ENCODE data around the gene ADAMTS7. TPM values are rescaled to one million over a fixed set of nuclear protein-coding genes. Genes with fewer than 3 reads are reported as not detected.
"Not testable (repeated sequence)": the region's sequence is repeated elsewhere in the genome, so short reads cannot be mapped to it uniquely, and the experiment has no call there.

Gene ADAMTS7
- total RNA-seq, 1 donor from 2014 or later = 9.1 TPM

DNA sequence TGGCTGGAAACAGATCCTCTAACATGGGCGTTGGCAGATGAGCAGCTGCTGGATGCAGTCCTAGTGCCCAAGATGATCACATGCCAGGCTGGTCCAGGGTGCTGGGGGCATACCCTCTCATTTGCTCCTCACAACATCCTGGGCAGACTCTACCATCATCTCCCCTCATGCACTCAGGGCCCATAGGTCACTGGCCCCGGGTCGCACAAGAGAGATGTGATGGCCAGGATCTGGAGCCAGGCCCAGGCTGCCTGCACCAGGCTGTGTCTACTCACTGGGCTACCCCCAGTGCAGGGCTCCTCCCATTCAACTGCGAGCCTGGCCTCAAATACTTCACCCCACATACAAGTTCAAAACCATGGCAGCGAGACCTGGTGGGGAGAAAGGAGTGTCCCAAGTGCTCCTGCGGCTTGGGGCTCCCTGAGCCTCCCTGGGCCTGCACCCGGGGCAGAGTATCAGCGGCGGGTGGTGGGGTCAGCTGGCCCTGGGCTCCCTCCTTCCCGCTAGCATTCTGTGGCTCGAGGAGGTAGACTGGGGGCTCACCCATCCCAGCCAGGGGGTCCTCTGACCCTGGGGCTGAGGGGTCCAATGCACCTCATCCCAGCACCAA, 32.0 kb downstream of the ADAMTS7 start:
- H3K9me3 ChIP-seq; H3K27me3 ChIP-seq; intact Hi-C loops (cut with DNase I); ATAC-seq; H3K27ac ChIP-seq; DNase-seq; H3K36me3 ChIP-seq; H3K4me1 ChIP-seq; H3K4me3 ChIP-seq: not testable (repeated sequence)

DNA sequence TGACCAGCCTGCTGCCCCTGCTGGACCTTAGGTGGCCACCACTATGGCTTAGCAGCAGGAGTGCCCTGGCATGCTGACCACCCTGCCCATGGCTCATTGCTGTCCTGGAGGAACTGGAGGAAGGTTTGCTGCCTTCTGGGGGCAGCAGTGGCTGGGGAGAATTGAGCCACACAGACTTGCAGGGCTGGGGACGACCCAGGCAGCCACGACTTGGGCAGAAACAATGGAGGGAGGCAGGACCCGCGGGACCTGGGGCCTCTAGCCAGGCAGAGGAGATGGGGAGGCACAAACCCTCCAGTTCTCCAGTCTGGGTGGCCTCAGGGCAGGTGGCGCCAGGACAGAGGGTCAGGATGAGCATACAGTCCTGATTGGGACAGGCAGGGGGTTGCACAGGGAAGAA, 32.8 kb downstream of the ADAMTS7 start:
- TF ChIP-seq, protein P1, sequence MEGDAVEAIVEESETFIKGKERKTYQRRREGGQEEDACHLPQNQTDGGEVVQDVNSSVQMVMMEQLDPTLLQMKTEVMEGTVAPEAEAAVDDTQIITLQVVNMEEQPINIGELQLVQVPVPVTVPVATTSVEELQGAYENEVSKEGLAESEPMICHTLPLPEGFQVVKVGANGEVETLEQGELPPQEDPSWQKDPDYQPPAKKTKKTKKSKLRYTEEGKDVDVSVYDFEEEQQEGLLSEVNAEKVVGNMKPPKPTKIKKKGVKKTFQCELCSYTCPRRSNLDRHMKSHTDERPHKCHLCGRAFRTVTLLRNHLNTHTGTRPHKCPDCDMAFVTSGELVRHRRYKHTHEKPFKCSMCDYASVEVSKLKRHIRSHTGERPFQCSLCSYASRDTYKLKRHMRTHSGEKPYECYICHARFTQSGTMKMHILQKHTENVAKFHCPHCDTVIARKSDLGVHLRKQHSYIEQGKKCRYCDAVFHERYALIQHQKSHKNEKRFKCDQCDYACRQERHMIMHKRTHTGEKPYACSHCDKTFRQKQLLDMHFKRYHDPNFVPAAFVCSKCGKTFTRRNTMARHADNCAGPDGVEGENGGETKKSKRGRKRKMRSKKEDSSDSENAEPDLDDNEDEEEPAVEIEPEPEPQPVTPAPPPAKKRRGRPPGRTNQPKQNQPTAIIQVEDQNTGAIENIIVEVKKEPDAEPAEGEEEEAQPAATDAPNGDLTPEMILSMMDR (IDR thresholded peaks at IDR 0.05) = no peak
- no peaks in the 10 kb centered on the region for H3K36me3 ChIP-seq
- intact Hi-C loops (cut with DNase I) = no loop called here
- H3K27me3 ChIP-seq = no peaks in the 10 kb centered on the region
- DNase-seq (no peak), ATAC-seq (no peak)
- no peaks in the 10 kb centered on the region for H3K9me3 ChIP-seq
- H3K4me3 ChIP-seq = no peak overlapping the region
- peak overlapping the region; percentile 24 for H3K27ac ChIP-seq
- H3K4me1 ChIP-seq = peaks cover 8% of the 10 kb centered on the region

DNA sequence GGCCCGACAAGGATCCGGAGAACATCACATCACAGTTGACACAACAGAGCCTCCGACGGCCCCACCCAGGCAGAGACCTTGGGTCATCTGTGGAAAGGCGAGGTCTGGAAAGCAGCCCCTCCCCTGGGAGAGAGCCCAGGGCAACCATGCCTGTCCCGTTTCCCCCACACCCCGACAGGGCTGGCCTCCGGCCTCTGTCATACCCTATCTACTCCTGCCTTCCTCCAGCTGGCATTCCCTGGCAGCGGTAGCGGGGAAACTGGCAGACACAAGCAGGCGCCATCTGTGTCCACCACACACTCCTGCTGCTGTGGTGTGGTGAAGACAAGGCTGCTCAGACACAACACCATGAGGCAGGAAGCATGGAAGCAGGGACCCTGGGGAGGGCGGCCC, 33.3 kb downstream of the ADAMTS7 start:
- intact Hi-C loops (cut with DNase I); DNase-seq; H3K4me1 ChIP-seq; H3K9me3 ChIP-seq; H3K36me3 ChIP-seq; H3K4me3 ChIP-seq; H3K27me3 ChIP-seq: not testable (repeated sequence)
- peak; percentile 37 for ATAC-seq
- H3K27ac ChIP-seq = peak overlapping the region; percentile 24

DNA sequence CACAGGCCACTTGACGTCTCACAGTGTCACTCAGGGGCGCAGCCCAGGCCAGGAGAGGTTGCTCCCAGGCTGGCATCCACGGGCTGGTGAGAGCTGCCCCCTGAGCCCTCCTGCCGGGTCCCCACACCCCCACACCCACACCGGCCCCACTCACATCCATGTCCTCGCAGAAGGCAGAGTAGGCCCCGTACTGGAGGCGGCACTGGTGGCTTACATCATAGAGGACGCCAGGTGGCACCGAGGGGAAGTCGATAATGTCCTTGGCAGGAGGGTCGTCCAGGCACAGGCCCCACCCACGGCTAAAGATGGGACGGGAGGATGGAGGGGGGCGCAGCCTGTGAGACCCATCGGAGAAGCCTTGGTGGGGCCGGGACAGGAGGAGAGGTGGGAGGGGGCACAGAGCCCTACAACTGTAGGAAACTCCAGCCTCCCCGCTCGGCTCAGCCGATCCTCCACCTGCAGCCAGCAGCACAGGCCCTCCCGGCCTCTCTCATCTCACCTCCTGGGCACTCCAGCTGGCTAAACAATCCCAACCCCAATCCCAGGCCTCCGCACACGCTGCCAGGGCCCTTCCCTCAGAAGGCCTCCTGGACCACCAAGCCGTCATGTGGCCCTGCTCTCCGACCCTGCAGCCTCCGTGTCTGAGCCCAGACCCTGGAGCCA, 33.8 kb downstream of the ADAMTS7 start:
- H3K4me3 ChIP-seq; H3K36me3 ChIP-seq; H3K4me1 ChIP-seq; DNase-seq; ATAC-seq; intact Hi-C loops (cut with DNase I); H3K27me3 ChIP-seq; H3K9me3 ChIP-seq; H3K27ac ChIP-seq: not testable (repeated sequence)

DNA sequence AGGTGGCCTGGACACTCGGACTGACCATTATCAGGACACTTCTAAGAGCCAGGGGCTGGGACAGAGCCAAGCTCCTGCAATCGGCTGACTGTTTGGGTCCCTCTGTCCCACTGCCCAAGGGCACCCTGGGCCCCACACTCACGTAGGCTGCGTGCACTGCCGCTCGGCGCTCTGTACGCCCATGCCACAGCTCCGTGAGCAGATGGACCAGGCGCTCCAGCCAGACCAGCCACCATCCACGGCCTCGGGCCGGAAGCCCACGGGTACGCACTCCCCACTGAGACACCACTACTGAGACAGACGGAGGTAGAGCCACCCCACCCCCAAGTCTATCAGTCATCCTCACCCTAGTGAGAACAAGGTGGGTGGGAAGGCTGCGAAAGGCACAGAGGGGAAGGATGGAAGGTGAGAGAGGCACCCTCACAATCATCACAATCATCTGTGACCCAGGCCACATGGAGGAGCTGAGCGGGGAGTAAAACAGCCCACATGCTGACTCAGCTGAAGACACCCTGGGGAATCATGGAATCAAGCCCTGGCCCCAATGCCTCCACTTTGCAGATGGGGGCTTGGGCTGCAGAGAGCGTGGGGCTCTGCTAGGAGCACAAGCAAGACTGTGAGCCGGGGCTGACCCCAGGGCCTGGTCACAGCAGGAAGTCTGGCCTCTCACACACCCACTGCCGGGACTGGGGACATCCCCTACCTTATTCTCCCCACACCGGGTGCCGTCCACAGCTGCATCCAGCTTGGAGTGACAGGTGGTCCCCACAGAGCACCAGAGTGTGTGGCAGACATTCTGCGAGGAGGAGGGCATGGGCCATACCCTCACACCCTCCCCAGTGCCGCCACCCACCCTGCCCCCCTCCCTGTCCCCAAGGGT, 35.0 kb downstream of the ADAMTS7 start:
- H3K9me3 ChIP-seq; ATAC-seq; H3K36me3 ChIP-seq; H3K27me3 ChIP-seq; H3K4me1 ChIP-seq; H3K27ac ChIP-seq; H3K4me3 ChIP-seq; DNase-seq; intact Hi-C loops (cut with DNase I): not testable (repeated sequence)

DNA sequence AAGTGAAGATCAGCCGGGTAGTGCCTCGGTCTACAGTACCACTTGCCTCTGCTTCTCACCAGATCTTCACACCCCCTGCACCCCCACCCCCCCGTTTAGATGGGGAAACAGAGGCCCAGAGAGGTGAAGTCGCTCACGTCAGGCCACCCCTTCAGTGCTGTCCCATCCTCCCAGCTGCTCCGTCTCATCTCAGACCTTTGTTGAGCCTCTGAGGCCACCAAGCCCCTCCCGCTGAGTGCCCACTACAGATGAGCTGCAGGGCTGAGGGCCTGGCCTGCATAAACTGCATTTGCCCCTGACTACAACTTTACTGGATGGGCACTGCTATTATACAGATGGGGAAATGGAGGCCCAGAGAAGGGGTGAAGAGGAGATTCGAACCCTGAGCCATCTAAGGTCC, 35.8 kb downstream of the ADAMTS7 start:
- Histone ChIP-seq H3K9me3 (no peaks in the 10 kb centered on the region), H3K36me3 (no peaks in the 10 kb centered on the region), H3K4me1 (peaks cover 8% of the 10 kb centered on the region), H3K27me3 (no peaks in the 10 kb centered on the region), H3K27ac (no peak overlapping the region), H3K4me3 (no peak overlapping the region)
- intact Hi-C loops (cut with DNase I) = no loop called here
- no peak for DNase-seq
- ATAC-seq = no peak
- TF ChIP-seq, protein P1 (IDR thresholded peaks at IDR 0.05) = no peak

DNA sequence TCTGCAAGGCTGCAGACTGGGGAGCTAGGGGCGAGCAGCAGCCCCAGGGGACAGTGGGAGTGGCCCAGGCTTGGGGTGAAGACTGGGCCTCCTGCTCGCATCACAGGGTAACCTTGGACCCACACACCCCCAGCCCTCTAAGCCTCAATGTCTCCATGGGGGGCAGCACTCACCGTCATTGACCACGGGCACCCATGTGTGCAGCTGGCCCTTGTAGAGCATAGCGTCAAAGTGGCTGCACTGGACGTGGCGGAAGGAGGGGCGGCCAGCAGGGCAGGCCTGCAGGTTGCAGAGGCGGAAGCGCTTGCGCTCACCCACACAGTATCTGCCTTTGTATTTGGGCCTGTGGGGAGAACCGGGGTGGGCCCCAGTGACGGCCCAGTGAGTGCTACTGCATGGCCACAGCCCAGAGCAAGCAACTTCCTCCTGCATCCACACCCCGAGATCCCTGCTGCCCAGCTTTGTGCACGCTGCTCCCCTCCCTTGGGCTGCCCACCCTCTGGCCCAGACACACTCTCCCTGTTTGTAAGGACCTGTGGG, 36.7 kb downstream of the ADAMTS7 start:
- intact Hi-C loops (cut with DNase I); ATAC-seq; H3K27ac ChIP-seq; H3K4me3 ChIP-seq; H3K36me3 ChIP-seq; DNase-seq; H3K9me3 ChIP-seq; H3K27me3 ChIP-seq; H3K4me1 ChIP-seq: not testable (repeated sequence)

DNA sequence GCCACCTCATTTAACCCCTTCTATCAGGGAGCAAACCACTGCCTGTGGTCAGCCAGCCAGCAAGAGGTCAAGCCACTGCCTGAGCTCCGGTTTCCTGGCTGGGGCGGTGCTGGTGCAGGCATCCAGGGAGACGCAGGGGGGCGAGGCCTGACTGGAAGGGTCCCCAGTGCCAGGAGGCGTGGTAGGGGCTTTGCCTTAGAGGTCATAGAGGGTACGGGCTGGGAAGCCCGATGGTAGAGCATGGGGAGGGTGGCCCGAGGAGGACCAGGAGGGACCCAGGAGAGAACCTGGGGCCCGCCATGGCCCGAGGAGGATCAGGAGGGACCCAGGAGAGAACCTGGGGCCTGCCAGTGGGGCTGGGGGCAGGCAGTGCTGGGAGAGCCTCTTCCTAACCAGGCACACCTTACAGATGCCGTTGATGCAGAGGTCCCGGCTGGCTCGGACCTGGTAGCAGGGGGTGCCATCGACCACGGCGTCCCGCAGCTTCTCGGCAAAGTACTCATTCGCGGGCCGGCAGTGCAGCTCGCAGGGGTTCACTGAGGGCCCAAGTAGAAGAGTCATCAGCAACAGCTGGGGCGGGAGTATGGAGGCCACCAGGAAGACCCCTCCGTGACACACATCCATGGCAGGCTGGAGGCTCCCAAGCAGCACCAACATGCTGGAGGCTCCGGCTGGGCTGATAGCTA, 37.4 kb downstream of the ADAMTS7 start:
- H3K4me1 ChIP-seq; H3K36me3 ChIP-seq; H3K27ac ChIP-seq; DNase-seq; intact Hi-C loops (cut with DNase I); H3K4me3 ChIP-seq; H3K9me3 ChIP-seq; ATAC-seq; H3K27me3 ChIP-seq: not testable (repeated sequence)

All from upper lobe of right lung (tissue), 1 donor.